Subcutaneous adipose tissue (tissue), 4 donors: Measurements from ENCODE around the gene CPNE7. TPM values are rescaled to one million over a fixed set of nuclear protein-coding genes. Genes with fewer than 3 reads are reported as not detected.

Source experiments
- CTCF ChIP-seq: fragments of 450-650 bp; IDR thresholded peaks from one replicate; pipeline ENCODE4 v1.5.1; 2016; ENCODE audit warnings: low read depth, mild to moderate bottlenecking, control low read depth, antibody characterized with exemption, moderate library complexity
- total RNA-seq, 4 donors: library from RNA; depleted of rRNA; stranded (reverse); fragments of >200 nt; gene quantifications; one replicate each; pipeline ENCODE4 v1.1.0, GENCODE V29; 2016

CPNE7 gene
- total RNA-seq, 4 donors from 2014 or later, result not detected

- no peak for TF ChIP-seq CTCF
Measured at GRCh38 chr16:89549007-89549700, 26.4 kb upstream of the CPNE7 start.

- no peak for TF ChIP-seq CTCF
Measured at GRCh38 chr16:89550421-89551007, 25.0 kb upstream of the CPNE7 start.

GRCh38 chr16:89552329-89552728 lies 23.2 kb upstream of the CPNE7 start:
- TF ChIP-seq CTCF, result no peak

- TF ChIP-seq CTCF, result no peak
Measured at GRCh38 chr16:89552913-89553312, 22.6 kb upstream of the CPNE7 start.

- TF ChIP-seq CTCF, result no peak
Measured at GRCh38 chr16:89553733-89554132, 21.8 kb upstream of the CPNE7 start.

GRCh38 chr16:89554343-89554742 lies 21.2 kb upstream of the CPNE7 start:
- no peak for TF ChIP-seq CTCF

- TF ChIP-seq CTCF, result no peak
Measured at GRCh38 chr16:89555265-89555664, 20.3 kb upstream of the CPNE7 start.
